Kidney epithelial cell (primary cell): Measurements from ENCODE around the gene EFNA4. TPM values are rescaled to one million over a fixed set of nuclear protein-coding genes. Genes with fewer than 3 reads are reported as not detected.

Experiments used
- DNase-seq: peaks from one replicate; pipeline ENCODE4 v3.0.0-alpha.2; 2010; ENCODE audit warnings: low read depth
- H3K27me3 ChIP-seq: 2 replicates; pipeline ENCODE4 v1.6.0; 2011; ENCODE audit warnings: low read length; ENCODE audit not compliant: control insufficient read depth, insufficient read depth
- H3K36me3 ChIP-seq: 2 replicates; pipeline ENCODE4 v1.5.1; 2011; ENCODE audit warnings: low read length; ENCODE audit not compliant: control insufficient read depth, insufficient read depth
- H3K4me3 ChIP-seq: 2 replicates; pipeline ENCODE4 v1.5.1; 2011; ENCODE audit warnings: low read depth, mild to moderate bottlenecking, control low read depth, low read length
- CTCF ChIP-seq: IDR thresholded peaks from 2 replicates; pipeline ENCODE4 v1.5.1; 2011; ENCODE audit warnings: mild to moderate bottlenecking, moderate library complexity, low read length, control low read depth, inconsistent platforms; ENCODE audit not compliant: insufficient read depth, poor library complexity, severe bottlenecking
- total RNA-seq: library from RNA; depleted of rRNA; stranded (reverse); fragments of >200 nt; gene quantifications from 2 replicates; pipeline ENCODE4 v1.2.3, GENCODE V29; 2015

EFNA4 gene
- total RNA-seq = 16.8 and 19.9 TPM in 2 replicates

GRCh38 chr1:155063550-155064110 is at the start of gene EFNA4:
Gene EFNA4 (plus strand): TSS chr1:155063740. CDS start chr1:155063824, 84 bp downstream.
- TF ChIP-seq CTCF = no peak
- H3K4me3 ChIP-seq = peak within 1 kb of the TSS; percentile 90
- H3K27me3 ChIP-seq = no peaks in the 10 kb centered on the region
- DNase-seq = no peak
- H3K36me3 ChIP-seq = no peaks in the 10 kb centered on the region

- TF ChIP-seq CTCF = no peak
- no peak overlapping the region for H3K4me3 ChIP-seq
- DNase-seq = no peak
- H3K27me3 ChIP-seq = no peaks in the 10 kb centered on the region
- H3K36me3 ChIP-seq = no peaks in the 10 kb centered on the region
Measured at GRCh38 chr1:155014709-155015508, 48.6 kb upstream of the EFNA4 start.

GRCh38 chr1:155015527-155016230 is 47.9 kb upstream of the EFNA4 start:
- no peak for DNase-seq
- TF ChIP-seq CTCF = no peak
- no peaks in the 10 kb centered on the region for H3K36me3 ChIP-seq

GRCh38 chr1:155016231-155016831 is 47.2 kb upstream of the EFNA4 start:
- Histone ChIP-seq H3K36me3 (no peaks in the 10 kb centered on the region), H3K4me3 (no peak overlapping the region), H3K27me3 (no peaks in the 10 kb centered on the region)
- no peak for DNase-seq
- TF ChIP-seq CTCF = no peak

More at GRCh38 chr1:155015527-155016230, 47.9 kb upstream of the EFNA4 start:
- Histone ChIP-seq H3K4me3 (no peak overlapping the region), H3K27me3 (no peaks in the 10 kb centered on the region)

GRCh38 chr1:155017041-155017945 is 46.2 kb upstream of the EFNA4 start:
- DNase-seq = no peak
- H3K36me3 ChIP-seq = no peaks in the 10 kb centered on the region
- TF ChIP-seq CTCF = peak; percentile 100

More at GRCh38 chr1:155017041-155017945, 46.2 kb upstream of the EFNA4 start:
- Histone ChIP-seq H3K4me3 (no peak overlapping the region), H3K27me3 (no peaks in the 10 kb centered on the region)
